ENCODE data around the gene RNF31. TPM values are rescaled to one million over a fixed set of nuclear protein-coding genes. Genes with fewer than 3 reads are reported as not detected.
A peak's percentile ranks its signal among the peaks of the same experiment; 100 is the strongest.

The RNF31 gene
- total RNA-seq, 2 donors from 2014 or later, result 73.8 to 76.9 TPM

- no peak overlapping the region for H3K4me3 ChIP-seq
- peaks cover 0 to 17% of the 10 kb centered on the region in 2 donors for H3K36me3 ChIP-seq
- TF ChIP-seq POLR2A (IDR thresholded peaks at IDR 0.05) (no peak), POLR2AphosphoS5 (IDR thresholded peaks at IDR 0.05) (no peak)
- TF ChIP-seq, protein P1, sequence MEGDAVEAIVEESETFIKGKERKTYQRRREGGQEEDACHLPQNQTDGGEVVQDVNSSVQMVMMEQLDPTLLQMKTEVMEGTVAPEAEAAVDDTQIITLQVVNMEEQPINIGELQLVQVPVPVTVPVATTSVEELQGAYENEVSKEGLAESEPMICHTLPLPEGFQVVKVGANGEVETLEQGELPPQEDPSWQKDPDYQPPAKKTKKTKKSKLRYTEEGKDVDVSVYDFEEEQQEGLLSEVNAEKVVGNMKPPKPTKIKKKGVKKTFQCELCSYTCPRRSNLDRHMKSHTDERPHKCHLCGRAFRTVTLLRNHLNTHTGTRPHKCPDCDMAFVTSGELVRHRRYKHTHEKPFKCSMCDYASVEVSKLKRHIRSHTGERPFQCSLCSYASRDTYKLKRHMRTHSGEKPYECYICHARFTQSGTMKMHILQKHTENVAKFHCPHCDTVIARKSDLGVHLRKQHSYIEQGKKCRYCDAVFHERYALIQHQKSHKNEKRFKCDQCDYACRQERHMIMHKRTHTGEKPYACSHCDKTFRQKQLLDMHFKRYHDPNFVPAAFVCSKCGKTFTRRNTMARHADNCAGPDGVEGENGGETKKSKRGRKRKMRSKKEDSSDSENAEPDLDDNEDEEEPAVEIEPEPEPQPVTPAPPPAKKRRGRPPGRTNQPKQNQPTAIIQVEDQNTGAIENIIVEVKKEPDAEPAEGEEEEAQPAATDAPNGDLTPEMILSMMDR (IDR thresholded peaks at IDR 0.05), result no peak
- intact Hi-C loops (cut with DNase I), result no loop called here
- peaks cover 4% of the 10 kb centered on the region for H3K4me1 ChIP-seq (replicated peaks)
- no peak overlapping the region for H3K27ac ChIP-seq
- WGBS, result 93% methylated on average over 9 of the region's 9 CpGs
- H3K9me3 ChIP-seq, result no peaks in the 10 kb centered on the region
- H3K27me3 ChIP-seq (replicated peaks; ENCODE audit: insufficient read depth), result no peaks in the 10 kb centered on the region
- DNase-seq (ENCODE audit: low spot score), result no peak
These were observed 42.2 kb downstream of the RNF31 start for GRCh38 chr14:24189460-24189859.

- Histone ChIP-seq H3K4me3 (no peak overlapping the region), H3K27me3 (replicated peaks; ENCODE audit: insufficient read depth) (no peaks in the 10 kb centered on the region), H3K36me3 (peaks cover 0 to 10% of the 10 kb centered on the region in 2 donors), H3K4me1 (replicated peaks) (peaks cover 4% of the 10 kb centered on the region), H3K27ac (no peak overlapping the region), H3K9me3 (no peaks in the 10 kb centered on the region)
- WGBS, result 92% methylated on average over 10 of the region's 10 CpGs
- intact Hi-C loops (cut with DNase I), result no loop called here
- TF ChIP-seq, protein P1 (IDR thresholded peaks at IDR 0.05), result no peak
- TF ChIP-seq POLR2AphosphoS5 (IDR thresholded peaks at IDR 0.05) (no peak), POLR2A (IDR thresholded peaks at IDR 0.05) (no peak)
- no peak for DNase-seq (ENCODE audit: low spot score)
These were observed 43.1 kb downstream of the RNF31 start for GRCh38 chr14:24190416-24190815.

GRCh38 chr14:24192933-24193332, 45.6 kb downstream of the RNF31 start:
- TF ChIP-seq, protein P1 (IDR thresholded peaks at IDR 0.05), result no peak
- TF ChIP-seq POLR2AphosphoS5 (IDR thresholded peaks at IDR 0.05), result no peak
- TF ChIP-seq POLR2A (IDR thresholded peaks at IDR 0.05), result no peak
- DNase-seq (ENCODE audit: low spot score), result no peak
- intact Hi-C loops (cut with DNase I), result no loop called here
- H3K4me3 ChIP-seq, result no peak overlapping the region
- H3K36me3 ChIP-seq, result no peaks in the 10 kb centered on the region
- H3K4me1 ChIP-seq (replicated peaks), result no peaks in the 10 kb centered on the region
- 95% methylated on average over 15 of the region's 15 CpGs for WGBS
- H3K27ac ChIP-seq, result no peak overlapping the region
- no peaks in the 10 kb centered on the region for H3K9me3 ChIP-seq
- no peaks in the 10 kb centered on the region for H3K27me3 ChIP-seq (replicated peaks; ENCODE audit: insufficient read depth)

DNA sequence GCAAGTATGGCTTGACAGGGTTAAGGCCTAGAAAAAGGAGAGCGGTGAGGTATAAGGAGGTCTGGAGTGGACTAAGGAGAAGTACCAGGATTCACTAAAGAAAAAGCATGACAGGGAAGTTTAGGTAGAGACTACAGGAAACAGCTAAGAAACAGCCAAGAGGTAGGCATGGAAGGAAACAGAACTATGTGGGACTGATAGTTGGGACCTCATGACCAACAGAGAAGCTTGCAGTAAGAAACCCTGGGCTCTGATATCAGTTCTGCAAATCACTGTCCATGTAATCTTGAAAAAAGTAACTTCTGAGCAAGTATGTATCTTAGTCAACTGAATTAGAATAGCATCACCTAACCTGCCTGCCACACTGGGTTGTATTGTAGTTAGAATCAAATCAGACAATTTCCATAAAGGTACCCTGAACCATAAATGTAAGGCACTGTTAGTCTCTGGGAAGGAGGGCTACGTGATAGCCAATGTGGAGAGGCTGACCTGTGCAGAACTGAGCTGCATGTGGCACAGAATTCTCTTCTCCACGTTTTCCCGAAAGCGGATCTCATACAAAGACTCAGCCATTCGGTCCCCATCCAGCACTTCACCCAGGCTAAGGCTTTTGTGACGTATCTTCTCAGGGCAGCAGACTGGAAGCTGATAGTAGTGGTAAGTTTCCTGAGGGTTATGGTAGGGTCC, 47.0 kb downstream of the RNF31 start:
- Histone ChIP-seq H3K4me3 (peak overlapping the region; percentile 56 to 85), H3K9me3 (no peaks in the 10 kb centered on the region), H3K27ac (peak overlapping the region; percentile 89 to 92), H3K36me3 (no peaks in the 10 kb centered on the region), H3K4me1 (replicated peaks) (no peaks in the 10 kb centered on the region), H3K27me3 (replicated peaks; ENCODE audit: insufficient read depth) (no peaks in the 10 kb centered on the region)
- 81% methylated on average over 7 of the region's 7 CpGs for WGBS
- intact Hi-C loops (cut with DNase I), result no loop called here
- no peak for TF ChIP-seq POLR2A (IDR thresholded peaks at IDR 0.05)
- TF ChIP-seq POLR2AphosphoS5 (IDR thresholded peaks at IDR 0.05), result no peak
- TF ChIP-seq, protein P1 (IDR thresholded peaks at IDR 0.05), result no peak
- no peak for DNase-seq (ENCODE audit: low spot score)

DNA sequence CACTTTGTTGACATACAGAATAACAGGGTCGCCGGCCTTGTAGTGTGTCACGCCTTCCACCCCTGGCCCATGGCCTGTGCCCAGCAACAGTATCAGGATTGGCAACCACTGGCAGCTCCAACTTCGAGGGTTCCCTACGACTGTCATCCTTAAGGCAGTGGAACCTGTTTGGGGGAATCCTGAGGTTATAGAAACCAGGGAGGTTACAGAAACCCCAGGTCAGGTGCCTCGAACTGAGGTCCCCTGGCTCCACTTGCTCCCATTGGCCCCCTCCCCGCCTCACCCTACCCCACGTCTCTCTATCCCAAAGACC, 47.5 kb downstream of the RNF31 start:
- intact Hi-C loops (cut with DNase I), result no loop called here

More for the DNA sequence above, 47.5 kb downstream of the RNF31 start:
- peak overlapping the region; percentile 89 to 92 for H3K27ac ChIP-seq
- no peaks in the 10 kb centered on the region for H3K4me1 ChIP-seq (replicated peaks)
- DNase-seq (ENCODE audit: low spot score), result no peak
- H3K36me3 ChIP-seq, result no peaks in the 10 kb centered on the region
- peak overlapping the region; percentile 56 to 85 for H3K4me3 ChIP-seq
- H3K27me3 ChIP-seq (replicated peaks; ENCODE audit: insufficient read depth), result no peaks in the 10 kb centered on the region
- no peak for TF ChIP-seq POLR2AphosphoS5 (IDR thresholded peaks at IDR 0.05)
- TF ChIP-seq POLR2A (IDR thresholded peaks at IDR 0.05), result no peak
- TF ChIP-seq, protein P1 (IDR thresholded peaks at IDR 0.05), result no peak
- no peaks in the 10 kb centered on the region for H3K9me3 ChIP-seq
- 40% methylated on average over 8 of the region's 8 CpGs for WGBS
